Type B pancreatic cell (in vitro differentiated cells): ENCODE results near the gene TMEM109. TPM values are rescaled to one million over a fixed set of nuclear protein-coding genes. Genes with fewer than 3 reads are reported as not detected.

Experiments used
- DNase-seq: peaks from one replicate; pipeline ENCODE4 v3.0.0; 2021; ENCODE audit warnings: mixed read lengths; ENCODE audit not compliant: unreplicated experiment; ENCODE audit errors: extremely low spot score
- H3K27ac Mint-ChIP-seq: 2 replicates; pipeline ENCODE4 v1.8.0; 2021; ENCODE audit warnings: mild to moderate bottlenecking, mixed read lengths
- H3K27me3 Mint-ChIP-seq: 2 replicates; pipeline ENCODE4 v1.8.0; 2021; ENCODE audit warnings: mixed read lengths
- H3K36me3 Mint-ChIP-seq: 2 replicates; pipeline ENCODE4 v1.8.0; 2021; ENCODE audit warnings: mixed read lengths
- H3K4me1 Mint-ChIP-seq: one replicate; pipeline ENCODE4 v1.8.0; 2021; ENCODE audit warnings: mixed read lengths; ENCODE audit not compliant: unreplicated experiment
- H3K4me3 Mint-ChIP-seq: 2 replicates; pipeline ENCODE4 v1.8.0; 2021; ENCODE audit warnings: mild to moderate bottlenecking, mixed read lengths
- H3K9me3 Mint-ChIP-seq: 2 replicates; pipeline ENCODE4 v1.8.0; 2021; ENCODE audit warnings: mixed read lengths
- total RNA-seq: library from RNA; stranded (reverse); gene quantifications from 2 replicates; pipeline ENCODE4 v1.2.1, GENCODE V29; 2021; ENCODE audit warnings: low replicate concordance
- TF ChIP-seq, protein P1 (sequence below): fragments of 200-600 bp; sonication (generic); conservative IDR thresholded peaks from 2 replicates; pipeline ENCODE4 v1.5.0; 2021; ENCODE audit warnings: antibody characterized with exemption, mild to moderate bottlenecking

TMEM109 gene
- total RNA-seq, 1 donor from 2014 or later, result 83.0 TPM

DNA sequence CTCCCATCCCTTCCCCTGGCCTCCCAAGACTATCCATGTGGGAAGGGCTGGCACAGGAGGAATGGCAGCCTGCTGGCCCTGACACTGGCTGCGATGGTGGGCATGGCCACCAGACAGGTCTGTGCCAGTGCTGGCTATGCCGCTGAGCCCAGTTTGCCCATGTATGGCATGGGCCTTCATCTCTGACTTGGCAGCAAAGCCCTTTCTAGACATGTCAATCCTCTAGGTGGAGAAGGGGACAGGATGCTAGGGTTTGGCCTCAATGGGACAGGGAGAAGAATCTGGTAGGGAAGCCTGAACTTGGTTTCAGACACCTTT is 37.8 kb upstream of the TMEM109 start:
- Mint-ChIP-seq H3K27ac (no peak overlapping the region), H3K4me3 (no peak overlapping the region), H3K9me3 (no peaks in the 10 kb centered on the region), H3K36me3 (peaks cover 5% of the 10 kb centered on the region), H3K4me1 (peaks cover 6% of the 10 kb centered on the region), H3K27me3 (no peaks in the 10 kb centered on the region)
- peak; percentile 56 for DNase-seq
- TF ChIP-seq, protein P1, sequence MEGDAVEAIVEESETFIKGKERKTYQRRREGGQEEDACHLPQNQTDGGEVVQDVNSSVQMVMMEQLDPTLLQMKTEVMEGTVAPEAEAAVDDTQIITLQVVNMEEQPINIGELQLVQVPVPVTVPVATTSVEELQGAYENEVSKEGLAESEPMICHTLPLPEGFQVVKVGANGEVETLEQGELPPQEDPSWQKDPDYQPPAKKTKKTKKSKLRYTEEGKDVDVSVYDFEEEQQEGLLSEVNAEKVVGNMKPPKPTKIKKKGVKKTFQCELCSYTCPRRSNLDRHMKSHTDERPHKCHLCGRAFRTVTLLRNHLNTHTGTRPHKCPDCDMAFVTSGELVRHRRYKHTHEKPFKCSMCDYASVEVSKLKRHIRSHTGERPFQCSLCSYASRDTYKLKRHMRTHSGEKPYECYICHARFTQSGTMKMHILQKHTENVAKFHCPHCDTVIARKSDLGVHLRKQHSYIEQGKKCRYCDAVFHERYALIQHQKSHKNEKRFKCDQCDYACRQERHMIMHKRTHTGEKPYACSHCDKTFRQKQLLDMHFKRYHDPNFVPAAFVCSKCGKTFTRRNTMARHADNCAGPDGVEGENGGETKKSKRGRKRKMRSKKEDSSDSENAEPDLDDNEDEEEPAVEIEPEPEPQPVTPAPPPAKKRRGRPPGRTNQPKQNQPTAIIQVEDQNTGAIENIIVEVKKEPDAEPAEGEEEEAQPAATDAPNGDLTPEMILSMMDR, result no peak

DNA sequence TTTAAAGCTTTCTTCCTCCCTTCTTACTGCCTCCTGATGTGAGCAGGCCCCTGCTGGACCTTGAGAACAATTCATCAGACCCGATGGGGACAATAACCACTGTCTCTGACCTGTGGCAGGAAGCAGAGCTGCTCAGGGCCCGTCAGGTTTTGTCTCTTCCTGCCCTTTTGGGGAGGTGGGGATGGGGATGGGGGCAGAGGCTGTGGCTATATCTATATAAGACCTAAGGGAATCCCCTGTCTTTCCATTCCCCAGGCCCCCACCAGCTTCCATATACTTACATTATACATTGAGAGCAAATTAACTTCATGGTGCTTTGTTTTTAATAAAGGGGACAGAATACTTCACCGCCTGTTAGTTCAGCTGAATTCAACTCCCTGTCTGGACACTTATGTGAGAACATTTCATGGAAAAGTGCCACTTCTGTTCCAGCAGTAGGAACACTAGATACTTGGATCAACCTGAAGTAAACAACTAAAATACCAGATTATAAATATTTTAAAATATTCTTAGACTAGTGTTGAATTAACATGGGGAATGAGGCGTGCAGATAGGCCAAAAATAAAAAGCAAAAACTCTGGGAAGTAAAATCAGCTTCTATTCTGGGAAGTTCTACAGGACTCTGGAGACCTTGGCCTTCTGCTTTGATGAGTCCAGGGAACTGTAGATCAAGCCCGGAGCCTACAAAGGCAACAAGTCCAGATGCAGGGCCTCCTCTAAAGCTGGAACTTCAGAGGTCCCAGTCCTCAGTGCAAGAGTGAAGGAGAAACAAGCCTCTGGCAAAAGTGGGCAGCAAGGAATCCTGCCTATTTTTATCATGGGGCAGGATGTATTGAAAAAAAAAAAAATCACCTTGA is 35.5 kb upstream of the TMEM109 start:
- Mint-ChIP-seq H3K4me3 (no peak overlapping the region), H3K9me3 (no peaks in the 10 kb centered on the region), H3K27ac (no peak overlapping the region), H3K27me3 (no peaks in the 10 kb centered on the region), H3K36me3 (peaks cover 8% of the 10 kb centered on the region), H3K4me1 (peaks cover 6% of the 10 kb centered on the region)
- DNase-seq, result no peak
- TF ChIP-seq, protein P1, result no peak

DNA sequence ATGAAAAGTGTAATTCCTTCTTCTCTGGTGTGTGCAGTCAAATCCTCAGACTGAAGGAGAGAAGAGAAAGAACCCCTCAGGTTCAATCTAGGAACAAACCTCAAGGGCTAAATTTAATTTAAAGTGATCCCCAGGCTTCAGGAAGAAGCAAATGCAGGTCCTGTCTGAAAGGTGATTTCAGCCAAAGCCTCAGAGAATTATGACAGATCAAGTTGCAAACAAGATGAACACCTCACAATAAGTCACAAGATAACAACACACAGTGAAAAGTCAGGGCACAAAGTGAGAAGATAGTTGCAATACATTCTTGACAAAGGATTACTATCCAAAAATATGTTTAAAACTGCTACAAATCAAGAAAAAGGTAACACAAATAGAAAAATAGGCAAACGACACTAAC is 34.9 kb upstream of the TMEM109 start:
- H3K9me3 Mint-ChIP-seq, result no peaks in the 10 kb centered on the region
- no peaks in the 10 kb centered on the region for H3K27me3 Mint-ChIP-seq
- H3K4me3 Mint-ChIP-seq, result no peak overlapping the region
- no peak for DNase-seq
- peaks cover 6% of the 10 kb centered on the region for H3K4me1 Mint-ChIP-seq
- peaks cover 10% of the 10 kb centered on the region for H3K36me3 Mint-ChIP-seq
- TF ChIP-seq, protein P1, result no peak
- H3K27ac Mint-ChIP-seq, result no peak overlapping the region

DNA sequence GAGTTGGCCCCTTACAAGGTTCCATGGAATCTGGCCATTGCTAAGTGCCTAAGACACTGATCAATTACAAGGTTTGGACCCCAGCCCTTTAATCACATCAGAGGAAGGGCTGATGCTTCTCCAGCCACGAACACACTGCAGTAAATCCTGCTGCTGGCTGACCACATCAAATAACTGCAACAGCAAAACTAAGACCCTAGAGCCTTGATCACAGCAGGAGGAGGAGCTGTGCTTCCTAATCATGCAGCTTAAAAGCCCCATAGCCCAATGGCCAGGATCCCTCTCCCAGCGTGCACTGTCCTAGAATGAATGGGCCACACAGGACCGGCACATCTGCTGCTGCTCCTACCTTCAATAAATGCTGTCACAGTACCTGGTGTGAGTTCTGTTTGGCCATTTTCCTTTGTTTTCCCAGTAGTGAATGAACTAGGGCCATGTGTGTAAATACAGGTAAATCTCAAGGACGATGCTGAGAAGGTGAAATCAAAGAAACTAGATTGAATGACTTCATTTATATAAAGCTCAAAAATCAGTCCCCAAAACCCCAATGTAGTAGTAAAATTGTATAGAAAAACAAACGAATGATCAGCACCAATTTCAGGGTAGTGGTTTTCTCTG is 33.9 kb upstream of the TMEM109 start:
- TF ChIP-seq, protein P1, result no peak
- Mint-ChIP-seq H3K9me3 (no peaks in the 10 kb centered on the region), H3K36me3 (peaks cover 12% of the 10 kb centered on the region), H3K27me3 (no peaks in the 10 kb centered on the region), H3K4me3 (no peak overlapping the region), H3K4me1 (peaks cover 6% of the 10 kb centered on the region), H3K27ac (no peak overlapping the region)
- no peak for DNase-seq

DNA sequence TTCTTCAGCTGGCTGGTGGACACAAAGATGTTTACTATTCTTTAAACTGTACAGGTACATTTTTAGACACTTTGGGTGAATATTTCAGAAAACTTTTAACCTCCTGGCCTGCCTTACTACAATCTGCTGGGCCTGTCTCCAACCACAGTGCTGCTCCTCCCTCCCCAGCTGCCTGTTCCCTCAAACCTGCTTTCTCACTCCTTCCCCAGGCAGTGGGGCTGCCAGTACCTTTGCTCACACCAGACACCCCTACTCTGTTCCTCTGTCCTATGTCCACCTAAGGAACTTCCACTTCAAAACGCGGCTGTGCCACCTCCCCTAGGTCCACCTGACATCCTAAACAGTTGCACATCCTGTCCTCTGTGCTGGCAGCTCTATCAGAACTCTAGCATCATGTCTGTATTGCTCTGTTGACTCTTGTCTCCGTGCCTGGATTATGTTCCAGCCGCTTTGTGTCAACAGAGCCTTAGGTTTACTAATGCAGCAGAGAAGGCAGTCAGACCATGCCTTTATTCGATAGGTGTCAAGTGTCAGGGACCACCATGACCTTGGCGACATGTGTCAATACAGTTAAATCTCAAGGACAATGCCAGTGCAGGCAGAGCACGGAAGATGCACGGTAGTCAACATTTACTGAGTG is 33.2 kb upstream of the TMEM109 start:
- Mint-ChIP-seq H3K4me3 (no peak overlapping the region), H3K4me1 (peaks cover 6% of the 10 kb centered on the region), H3K27me3 (no peaks in the 10 kb centered on the region), H3K9me3 (no peaks in the 10 kb centered on the region), H3K27ac (peak overlapping the region; percentile 78), H3K36me3 (peaks cover 17% of the 10 kb centered on the region)
- TF ChIP-seq, protein P1, result no peak
- no peak for DNase-seq
